ENCODE data around the gene OFD1. TPM values are rescaled to one million over a fixed set of nuclear protein-coding genes. Genes with fewer than 3 reads are reported as not detected.

Gene OFD1
- total RNA-seq, 1 donor from 2014 or later, result 50.8 TPM

- no peak for DNase-seq (ENCODE audit: low spot score in 2 of 2, unreplicated experiment in 2 of 2)
- Mint-ChIP-seq H3K4me1 (peaks cover 7% of the 10 kb centered on the region), H3K36me3 (peaks cover 8% of the 10 kb centered on the region), H3K4me3 (no peak overlapping the region), H3K9me3 (peaks cover 15% of the 10 kb centered on the region), H3K27me3 (ENCODE audit: low read depth) (no peaks in the 10 kb centered on the region), H3K27ac (no peak overlapping the region)
- no peak for TF ChIP-seq CTCF (IDR thresholded peaks at IDR 0.05; ENCODE audit: unreplicated experiment)
Observed at GRCh38 chrX:13778916-13779315, 44.4 kb downstream of the OFD1 start.

GRCh38 chrX:13780868-13781427, 46.4 kb downstream of the OFD1 start:
- no peaks in the 10 kb centered on the region for H3K27me3 Mint-ChIP-seq (ENCODE audit: low read depth)
- no peak overlapping the region for H3K27ac Mint-ChIP-seq
- no peak for DNase-seq (ENCODE audit: low spot score in 2 of 2, unreplicated experiment in 2 of 2)
- H3K4me3 Mint-ChIP-seq, result no peak overlapping the region
- H3K9me3 Mint-ChIP-seq, result peaks cover 9% of the 10 kb centered on the region
- TF ChIP-seq CTCF (IDR thresholded peaks at IDR 0.05; ENCODE audit: unreplicated experiment), result no peak
- peaks cover 7% of the 10 kb centered on the region for H3K4me1 Mint-ChIP-seq
- no peaks in the 10 kb centered on the region for H3K36me3 Mint-ChIP-seq

GRCh38 chrX:13786048-13786447, 51.5 kb downstream of the OFD1 start:
- no peak overlapping the region for H3K4me3 Mint-ChIP-seq
- TF ChIP-seq CTCF (IDR thresholded peaks at IDR 0.05; ENCODE audit: unreplicated experiment), result no peak

GRCh38 chrX:13790206-13791131, 55.9 kb downstream of the OFD1 start:
- no peaks in the 10 kb centered on the region for H3K27me3 Mint-ChIP-seq (ENCODE audit: low read depth)
- H3K9me3 Mint-ChIP-seq, result peaks cover 7% of the 10 kb centered on the region
- TF ChIP-seq CTCF (IDR thresholded peaks at IDR 0.05; ENCODE audit: unreplicated experiment), result no peak
- H3K4me3 Mint-ChIP-seq, result no peak overlapping the region
- H3K4me1 Mint-ChIP-seq, result peaks cover 3% of the 10 kb centered on the region
- H3K36me3 Mint-ChIP-seq, result no peaks in the 10 kb centered on the region
- no peak overlapping the region for H3K27ac Mint-ChIP-seq
- no peak for DNase-seq (ENCODE audit: low spot score in 2 of 2, unreplicated experiment in 2 of 2)

More at GRCh38 chrX:13786048-13786447, 51.5 kb downstream of the OFD1 start:
- Mint-ChIP-seq H3K4me1 (peaks cover 9% of the 10 kb centered on the region), H3K36me3 (no peaks in the 10 kb centered on the region), H3K27me3 (ENCODE audit: low read depth) (no peaks in the 10 kb centered on the region), H3K27ac (no peak overlapping the region), H3K9me3 (peaks cover 12% of the 10 kb centered on the region)
- no peak for DNase-seq (ENCODE audit: low spot score in 2 of 2, unreplicated experiment in 2 of 2)

GRCh38 chrX:13791145-13791544, 56.6 kb downstream of the OFD1 start:
- Mint-ChIP-seq H3K27me3 (ENCODE audit: low read depth) (no peaks in the 10 kb centered on the region), H3K27ac (no peak overlapping the region), H3K36me3 (no peaks in the 10 kb centered on the region), H3K4me1 (peaks cover 3% of the 10 kb centered on the region), H3K4me3 (no peak overlapping the region), H3K9me3 (peaks cover 7% of the 10 kb centered on the region)
- TF ChIP-seq CTCF (IDR thresholded peaks at IDR 0.05; ENCODE audit: unreplicated experiment), result no peak
- no peak for DNase-seq (ENCODE audit: low spot score in 2 of 2, unreplicated experiment in 2 of 2)
